Fibroblast of skin of left quadriceps (primary cell): Measurements from ENCODE around the gene STXBP6.
"Not testable (repeated sequence)": the region's sequence is repeated elsewhere in the genome, so short reads cannot be mapped to it uniquely, and the experiment has no call there.

Experiments used
- DNase-seq, 2 experiments: peaks; one replicate each; pipeline ENCODE4 v3.0.0-alpha.2; 2013; ENCODE audit warnings: low read depth in 2 of 2

Gene STXBP6

DNA sequence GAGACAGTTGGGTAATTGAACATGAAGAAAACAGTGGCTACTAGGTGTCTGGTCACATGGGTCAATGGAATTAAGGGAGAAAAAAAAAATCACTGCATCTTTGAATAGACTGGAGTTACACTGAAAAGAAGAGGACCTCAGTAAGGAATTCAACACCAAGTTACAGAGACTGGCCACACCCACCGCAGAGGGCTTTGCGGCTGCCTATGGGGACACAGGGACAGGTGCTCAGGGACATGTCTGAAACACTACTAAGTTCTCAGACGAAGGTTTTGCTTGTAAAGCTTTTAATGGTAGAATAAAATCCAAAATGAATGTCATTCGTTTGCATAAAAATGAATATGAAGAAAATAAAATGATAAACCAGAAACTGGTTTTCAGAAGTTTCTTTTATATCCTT, 93.8 kb downstream of the STXBP6 start:
- no peak for DNase-seq

GRCh38 chr14:24954700-24955037, 95.3 kb downstream of the STXBP6 start:
- no peak for DNase-seq

DNA sequence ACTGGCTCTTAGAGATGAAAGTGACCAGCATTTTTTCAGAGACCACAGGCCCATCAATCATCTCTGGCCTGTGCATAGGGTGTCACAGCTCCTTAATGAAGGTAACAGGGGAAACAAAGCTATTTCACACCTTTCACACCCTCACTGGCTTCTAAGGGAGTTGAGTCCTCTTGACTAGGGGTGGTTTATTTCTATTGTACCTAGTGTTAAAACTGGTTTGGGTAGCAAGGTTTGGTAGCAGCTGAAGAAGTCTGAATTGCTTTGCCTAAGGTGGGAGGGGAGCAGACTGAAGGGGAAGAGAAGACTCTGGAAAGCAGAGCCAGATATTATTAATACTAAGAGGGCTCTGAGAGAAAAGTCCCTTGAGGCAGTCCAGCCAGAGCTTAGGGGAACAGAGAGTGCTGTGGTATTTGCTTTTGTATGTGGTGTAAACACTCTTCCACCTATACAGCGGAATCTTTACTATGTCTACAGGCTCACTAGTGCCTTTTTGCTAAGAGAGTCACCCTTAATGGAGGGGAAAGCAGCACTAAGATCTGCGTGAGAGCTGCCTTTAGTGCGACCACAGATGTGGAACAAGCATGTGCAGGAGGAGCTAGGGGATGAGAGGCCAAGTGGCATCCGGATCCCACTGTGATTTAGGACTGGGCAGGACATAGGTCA, 95.8 kb downstream of the STXBP6 start:
- no peak for DNase-seq

GRCh38 chr14:24952851-24953666, 96.9 kb downstream of the STXBP6 start:
- no peak for DNase-seq

DNA sequence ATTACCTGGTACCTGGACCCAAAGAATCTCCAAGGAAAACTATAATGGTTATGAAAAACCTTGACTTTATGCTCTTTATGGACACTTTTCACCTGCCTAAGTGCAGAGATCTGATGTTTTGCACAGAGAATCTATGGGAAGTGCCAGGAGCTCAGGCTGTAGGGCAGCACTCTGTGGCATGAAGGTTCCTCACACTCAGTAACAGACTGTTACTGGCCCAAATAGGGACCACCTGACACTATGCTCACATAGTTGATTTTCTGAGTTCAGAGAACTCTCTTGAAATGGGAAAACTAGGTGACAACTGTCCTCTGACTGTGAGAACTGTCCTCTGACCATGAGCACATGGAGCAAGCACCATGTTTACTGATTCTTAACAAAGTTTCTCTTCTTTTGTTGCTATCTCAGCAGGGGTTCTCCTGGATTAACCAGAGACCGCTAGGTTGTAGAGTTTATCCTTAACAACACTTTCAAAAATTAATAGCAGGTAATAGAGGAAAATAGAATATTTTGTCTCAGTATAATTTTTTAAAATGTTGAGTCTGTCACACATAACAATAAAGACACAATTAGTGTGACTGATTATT, 101.6 kb downstream of the STXBP6 start:
- no peak for DNase-seq

DNA sequence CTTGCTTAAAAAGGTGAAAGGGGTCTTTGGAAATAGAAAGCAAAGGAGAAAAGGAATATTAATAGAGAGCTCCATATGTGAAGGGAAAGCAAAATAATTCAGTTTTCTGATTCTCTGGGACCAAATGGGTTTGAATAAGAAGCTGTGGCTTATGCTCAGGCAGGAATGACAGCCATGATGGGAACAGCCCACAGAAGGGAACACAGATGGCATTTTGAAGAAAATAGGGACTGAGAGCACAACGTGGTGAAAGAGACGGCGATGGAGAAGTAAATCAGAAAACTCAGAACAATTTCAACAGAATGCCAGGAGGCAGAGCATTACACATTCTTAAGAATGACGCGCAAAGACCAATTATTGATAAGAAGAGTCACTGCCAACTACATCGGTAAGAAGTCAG, 102.8 kb downstream of the STXBP6 start:
- DNase-seq, result no peak

GRCh38 chr14:24944800-24945199, 105.1 kb downstream of the STXBP6 start:
- DNase-seq, result no peak

- DNase-seq, result peak; percentile 45 to 46
These were observed 106.9 kb downstream of the STXBP6 start for GRCh38 chr14:24943024-24943423.

DNA sequence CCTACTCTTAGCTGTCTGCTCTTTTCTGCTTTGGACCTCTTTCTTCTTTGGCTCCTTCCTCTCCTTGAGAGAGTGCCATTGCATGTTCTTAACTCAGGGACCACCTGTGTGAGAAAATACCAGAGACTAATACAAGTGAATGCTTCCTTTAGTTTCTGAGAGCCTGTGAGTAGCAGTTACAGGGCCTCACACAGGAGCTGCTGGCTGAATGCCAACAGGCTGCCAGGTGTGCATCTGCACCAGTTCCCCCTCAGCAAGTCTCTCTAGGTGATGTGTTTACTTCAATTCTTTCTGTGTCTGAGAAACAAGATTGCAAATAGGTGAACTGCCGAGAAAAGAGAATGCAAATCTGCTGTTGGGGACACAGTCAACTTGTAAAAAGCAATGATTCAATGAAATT, 108.2 kb downstream of the STXBP6 start:
- DNase-seq, result no peak

DNA sequence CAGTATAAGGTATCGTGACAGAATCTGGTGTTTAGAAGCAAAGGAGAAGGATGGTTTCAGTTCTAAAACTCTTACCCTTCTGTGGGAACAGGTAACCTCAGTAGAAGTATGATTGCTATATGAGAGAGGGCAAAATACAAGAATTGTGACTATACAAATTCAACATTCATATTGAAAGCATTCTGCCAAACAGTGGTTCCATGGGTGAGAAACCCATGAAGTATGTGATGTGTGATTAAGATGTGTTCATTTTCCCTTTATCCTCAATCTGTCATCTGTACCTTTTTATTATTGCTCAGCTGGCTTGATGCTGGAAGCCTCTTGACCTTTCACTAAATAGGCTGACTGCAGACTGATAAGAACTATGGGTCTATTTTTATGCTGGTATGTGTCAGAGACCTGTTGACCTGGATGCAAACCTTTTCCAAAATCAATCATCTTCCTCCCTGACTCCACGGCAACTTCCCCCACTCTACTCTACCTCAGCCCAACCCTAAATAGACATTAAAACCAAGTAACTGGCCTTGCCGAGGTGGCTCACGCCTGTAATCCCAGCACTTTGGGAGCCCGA, 109.6 kb downstream of the STXBP6 start:
- DNase-seq, result no peak

DNA sequence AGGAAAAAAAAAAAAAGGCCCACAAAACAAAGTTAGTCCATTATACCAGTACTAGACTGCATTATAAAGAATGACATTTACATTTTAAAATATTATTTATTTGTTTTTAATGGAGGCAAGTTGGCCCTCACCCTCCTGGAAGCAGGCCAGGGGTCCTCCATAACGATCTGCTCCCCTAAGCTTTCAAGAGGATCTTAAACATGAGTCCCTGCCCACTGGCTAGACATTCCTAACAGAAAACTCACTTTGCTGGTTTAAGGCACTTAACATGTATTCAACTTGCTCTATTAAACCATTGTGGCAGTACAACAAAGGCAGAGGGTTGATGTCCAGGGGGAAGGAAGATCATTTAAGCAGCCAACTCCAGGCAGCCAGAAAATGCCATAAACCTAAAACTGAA, 111.4 kb downstream of the STXBP6 start:
- DNase-seq, result no peak

DNA sequence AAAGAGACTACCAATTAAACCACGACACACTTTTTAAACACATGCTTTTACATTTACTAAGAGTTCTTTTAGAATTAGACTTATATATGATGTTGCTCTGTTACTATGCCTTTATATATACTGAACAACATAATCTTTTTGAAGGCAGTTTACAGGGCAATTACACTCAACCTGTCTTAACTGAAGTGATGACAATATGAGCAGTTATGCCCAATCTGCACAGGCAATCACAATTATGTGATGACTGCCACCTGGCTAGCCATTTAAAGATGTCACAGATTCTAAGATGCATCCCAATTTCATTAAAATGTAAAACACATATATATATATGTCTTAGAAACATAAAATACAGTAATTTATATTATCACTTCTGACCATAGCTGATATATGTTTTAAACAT, 112.6 kb downstream of the STXBP6 start:
- no peak for DNase-seq

DNA sequence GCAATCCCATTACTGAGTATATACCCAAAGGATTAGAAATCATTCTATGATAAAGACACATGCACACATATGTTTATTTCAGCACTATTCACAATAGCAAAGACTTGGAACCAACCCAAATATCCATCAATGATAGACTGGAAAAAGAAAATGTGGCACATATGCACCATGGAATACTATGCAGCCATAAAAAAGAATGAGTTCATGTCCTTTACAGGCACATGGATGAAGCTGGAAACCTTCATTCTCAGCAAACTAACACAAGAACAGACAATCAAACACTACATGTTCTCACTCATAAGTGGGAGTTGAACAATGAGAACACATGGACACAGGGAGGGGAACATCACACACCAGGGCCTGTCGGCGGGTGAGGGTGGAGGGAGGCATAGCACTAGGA, 113.2 kb downstream of the STXBP6 start:
- DNase-seq, result not testable (repeated sequence)

GRCh38 chr14:24935796-24936195, 114.2 kb downstream of the STXBP6 start:
- DNase-seq, result no peak

GRCh38 chr14:24928386-24928900, 121.5 kb downstream of the STXBP6 start:
- no peak for DNase-seq

DNA sequence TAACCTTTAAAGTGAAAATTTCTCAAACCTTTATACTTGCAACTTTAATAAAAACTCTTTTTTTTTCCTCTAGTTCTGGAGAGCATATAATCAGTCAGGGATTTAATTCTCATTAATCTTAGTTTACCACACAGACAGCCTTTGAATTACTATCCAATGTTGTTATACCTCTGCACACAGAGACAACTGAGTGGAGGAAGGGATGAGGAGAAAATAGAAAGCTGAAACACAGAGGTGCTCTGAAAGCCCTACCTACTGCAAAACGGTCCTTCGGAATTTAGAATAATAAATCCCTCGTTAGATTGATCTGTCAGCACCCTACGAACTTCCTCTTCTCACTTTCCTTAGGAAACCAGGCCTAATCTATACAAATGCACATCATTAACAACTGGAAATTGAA, 122.1 kb downstream of the STXBP6 start:
- no peak for DNase-seq

DNA sequence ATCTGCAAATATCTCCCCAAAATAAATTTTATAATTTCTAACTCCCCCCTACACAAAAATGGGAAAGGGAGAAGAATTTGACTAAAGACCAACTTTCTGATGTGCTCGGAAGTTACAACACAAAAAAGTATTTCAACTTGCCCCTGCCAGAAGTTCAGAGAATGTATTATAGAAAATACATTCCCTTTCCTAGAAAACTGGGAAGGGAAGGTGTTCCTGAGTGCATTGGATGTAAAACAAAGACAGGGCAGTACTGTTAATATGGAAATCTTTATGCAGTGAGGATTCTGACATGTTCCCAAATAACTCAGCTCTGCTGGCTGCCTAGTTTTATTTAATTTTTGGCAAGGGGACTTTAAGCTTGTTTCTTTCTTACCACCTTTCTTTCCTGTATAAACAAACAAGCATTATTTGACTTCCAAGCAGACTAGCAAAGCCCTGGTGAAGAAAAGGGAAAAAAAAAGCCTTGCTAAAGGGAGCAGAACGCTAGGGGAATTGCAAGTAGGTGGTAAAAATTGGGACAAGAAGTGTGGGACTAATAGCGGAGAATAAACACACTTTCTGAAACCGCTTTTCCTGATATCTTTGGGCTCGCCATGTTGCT, 124.1 kb downstream of the STXBP6 start:
- no peak for DNase-seq

- no peak for DNase-seq
These were observed 125.4 kb downstream of the STXBP6 start for GRCh38 chr14:24924544-24924943.

GRCh38 chr14:24921903-24922302, 128.0 kb downstream of the STXBP6 start:
- DNase-seq, result peak; percentile 23 to 38

DNA sequence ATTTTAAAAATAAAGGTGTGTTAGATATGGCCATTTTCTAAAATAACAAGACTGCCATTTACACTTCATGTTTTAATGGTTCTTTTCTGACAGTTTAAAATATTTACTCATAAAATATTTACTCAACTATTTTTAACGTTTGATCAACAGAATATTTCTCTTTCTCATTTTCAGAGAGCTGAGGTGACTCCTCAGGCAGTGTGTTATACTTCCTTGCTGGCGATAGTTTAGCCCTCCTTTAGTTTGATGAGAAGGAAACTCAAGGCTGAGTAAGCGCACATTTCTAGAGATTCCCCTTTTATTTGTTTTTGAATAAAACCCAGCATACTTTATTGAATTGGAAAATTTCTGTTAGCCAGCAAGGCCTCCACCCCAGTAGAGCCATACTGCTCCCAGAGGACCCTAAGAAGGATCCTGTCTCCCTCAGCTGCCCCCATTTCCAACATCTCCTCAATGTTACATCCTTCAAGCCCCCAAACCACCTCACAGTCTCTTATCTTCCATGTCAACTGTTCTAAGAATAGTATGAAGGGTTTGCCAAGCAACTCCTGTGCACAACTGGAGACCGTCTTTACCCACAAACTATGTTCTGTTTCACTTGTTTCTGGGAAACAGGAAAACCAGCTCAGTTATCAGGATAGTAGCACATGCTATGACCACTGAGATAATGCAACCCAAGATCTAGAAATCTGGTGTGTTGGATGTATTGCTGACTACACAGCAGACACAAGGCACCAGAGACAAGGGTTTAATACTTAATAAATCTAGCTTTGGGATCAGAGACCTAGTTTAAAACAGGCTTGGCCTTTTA, 129.5 kb downstream of the STXBP6 start:
- DNase-seq, result no peak

DNA sequence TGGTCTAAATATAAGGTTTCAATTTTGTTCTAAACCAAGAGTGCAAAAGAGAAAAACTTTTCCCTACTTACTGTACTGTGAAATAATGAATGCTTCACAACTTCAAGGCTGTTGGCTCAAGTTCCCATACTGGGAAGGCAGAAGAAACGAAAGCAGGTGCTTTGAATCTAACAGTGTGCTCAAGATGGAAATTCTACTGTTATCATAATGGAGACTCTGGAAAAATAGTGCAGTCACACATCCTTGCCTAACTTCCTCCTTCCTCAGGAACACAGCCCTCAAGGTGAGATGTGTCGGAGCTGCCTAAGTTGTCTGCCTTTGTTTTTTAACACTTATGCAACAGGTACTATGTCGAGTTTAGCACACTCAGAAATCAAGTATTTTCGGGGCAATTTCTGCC, 131.1 kb downstream of the STXBP6 start:
- no peak for DNase-seq
